Activated CD4-positive, alpha-beta T cell treated with anti-CD3 and anti-CD28 coated beads for 4 hours (primary cell): Measurements from ENCODE around the gene RNF44.

Source experiments
- DNase-seq, 2 donors: peaks; one replicate each; pipeline ENCODE4 v3.0.0-alpha.2; 2020

Gene RNF44

GRCh38 chr5:176534640-176535039 lies 2.6 kb downstream of the RNF44 start:
- no peak for DNase-seq

- DNase-seq: peak in 1 of 2 donors; percentile 45
Observed at GRCh38 chr5:176533894-176534611, 3.1 kb downstream of the RNF44 start.

DNA sequence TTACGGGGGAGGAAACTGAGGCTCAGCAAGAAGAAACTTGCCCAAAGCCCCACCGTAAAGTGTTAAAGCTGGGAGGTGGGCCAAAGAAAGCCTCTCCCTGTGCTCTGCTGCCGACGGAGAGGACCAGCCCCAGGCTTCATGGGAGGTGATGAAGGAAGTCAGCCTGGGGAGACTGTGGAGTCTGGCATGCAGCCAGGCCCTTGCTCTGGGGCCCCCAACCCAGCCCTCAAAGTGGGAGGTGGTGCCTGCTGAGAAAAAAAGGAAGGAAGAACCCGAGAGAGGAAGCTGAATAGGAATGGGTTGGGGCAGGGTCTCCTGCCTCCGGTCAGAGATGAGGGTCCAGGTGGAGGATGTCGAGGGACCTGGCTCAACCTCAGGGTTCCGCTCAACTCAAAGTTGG lies 3.8 kb downstream of the RNF44 start:
- no peak for DNase-seq

- no peak for DNase-seq
Observed at GRCh38 chr5:176532795-176533194, 4.4 kb downstream of the RNF44 start.

DNA sequence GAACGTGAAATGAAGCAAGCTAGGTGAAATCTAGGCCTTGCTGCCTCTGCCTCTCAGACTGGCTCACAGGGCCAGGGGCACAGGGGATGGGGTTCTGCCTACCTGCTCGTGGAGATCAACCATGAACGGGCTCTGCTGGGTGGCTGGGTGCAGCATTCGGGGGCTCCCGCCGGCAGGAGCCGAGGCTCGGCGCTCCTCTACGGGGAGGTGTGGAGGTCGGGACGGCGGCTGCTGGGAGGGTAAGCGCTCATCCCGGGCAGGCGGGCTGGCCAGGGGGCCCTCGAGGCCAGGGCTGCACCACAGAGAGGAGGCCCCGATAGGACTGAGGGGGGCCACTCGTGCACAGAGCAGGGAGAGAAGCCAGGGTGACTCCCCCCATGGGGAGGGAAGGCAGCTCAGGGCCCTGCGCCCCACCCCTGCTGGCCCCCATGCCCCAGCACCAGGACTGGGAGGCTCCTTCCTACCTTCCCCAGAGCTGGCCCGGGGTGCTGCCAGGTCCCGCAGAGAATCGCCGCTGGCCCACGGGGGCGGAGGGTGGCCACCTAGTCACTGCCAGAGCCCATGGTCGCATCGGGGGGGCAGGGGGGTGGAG lies 5.2 kb downstream of the RNF44 start:
- DNase-seq: no peak

DNA sequence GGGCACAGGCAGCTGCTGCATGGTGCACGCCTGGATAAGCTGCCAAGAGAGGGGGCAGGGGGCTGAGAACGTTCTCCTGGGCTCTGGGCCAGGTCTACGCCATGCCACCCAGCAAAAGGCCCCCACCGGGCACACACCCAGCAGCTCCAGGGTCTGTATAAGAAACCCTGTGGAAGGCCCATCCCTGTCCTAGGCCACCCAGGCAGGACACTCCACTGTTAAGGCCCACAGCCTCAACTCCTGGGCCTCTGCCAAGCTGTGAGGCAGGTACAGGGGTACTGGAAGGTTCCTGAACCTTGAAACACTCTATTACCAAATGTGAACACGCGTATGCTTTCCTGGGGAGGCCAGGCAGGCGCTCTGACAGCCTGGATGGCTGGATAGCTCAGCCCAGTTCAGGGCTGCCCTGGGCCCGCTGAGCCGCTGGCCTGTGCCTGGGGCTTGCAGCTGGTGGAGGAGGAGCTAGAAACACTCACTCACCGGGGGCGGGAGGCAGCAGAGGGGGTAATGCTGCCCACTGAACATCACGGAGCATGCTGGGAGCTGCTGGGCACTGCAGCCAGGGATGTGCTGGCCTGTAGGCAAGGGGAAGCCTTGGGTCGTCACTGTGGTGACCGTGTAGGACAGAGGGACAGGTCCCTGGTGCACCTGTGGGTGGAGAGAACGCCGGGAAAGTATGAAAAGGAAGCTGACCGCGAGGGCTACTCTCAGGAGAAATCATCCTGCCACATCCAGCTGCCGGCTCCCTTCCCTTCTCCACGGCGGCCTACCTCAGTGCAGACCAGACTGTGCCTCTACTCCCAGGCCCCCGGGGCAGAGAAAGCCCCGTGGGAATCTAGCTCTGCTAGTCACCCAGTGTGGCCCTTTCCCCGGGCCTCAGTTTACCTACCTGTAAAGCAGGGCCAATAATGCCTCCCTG lies 6.0 kb downstream of the RNF44 start:
- no peak for DNase-seq

GRCh38 chr5:176530393-176530982 lies 6.7 kb downstream of the RNF44 start:
- no peak for DNase-seq

GRCh38 chr5:176529741-176530141 lies 7.5 kb downstream of the RNF44 start:
- peak in 1 of 2 donors; percentile 49 for DNase-seq

DNA sequence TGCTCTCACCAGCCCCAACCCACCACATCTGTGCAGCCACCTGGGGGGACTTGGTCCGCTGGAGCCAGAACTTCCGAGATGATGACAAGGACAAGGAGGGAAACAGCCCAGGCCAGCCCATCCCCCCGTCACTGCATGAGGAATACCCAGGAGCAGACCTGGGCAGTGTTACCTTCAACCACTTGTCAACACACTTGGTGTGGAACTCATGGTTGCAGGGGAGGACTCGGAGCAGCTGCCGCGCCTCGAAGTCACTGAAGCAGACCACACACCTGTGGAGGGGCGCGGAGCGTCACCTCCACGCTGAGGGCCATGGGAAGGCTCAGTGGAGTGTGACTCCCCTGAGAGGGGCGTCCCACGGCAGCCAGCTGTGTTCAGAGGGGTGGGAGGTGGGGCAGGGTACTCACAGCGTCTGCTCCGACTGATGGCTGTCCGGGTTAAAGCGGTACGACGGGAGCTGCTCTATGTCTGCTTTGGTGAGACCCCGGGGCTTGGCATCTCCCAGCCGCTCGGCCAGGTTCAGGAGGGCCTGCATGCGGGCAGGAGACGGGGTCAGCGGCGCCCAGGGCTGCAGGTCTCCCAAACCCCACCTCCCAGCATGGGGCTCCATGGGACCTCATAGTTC lies 8.0 kb downstream of the RNF44 start:
- DNase-seq: no peak

- no peak for DNase-seq
Observed at GRCh38 chr5:176528761-176529115, 8.5 kb downstream of the RNF44 start.

- DNase-seq: no peak
Observed at GRCh38 chr5:176528301-176528700, 8.9 kb downstream of the RNF44 start.

DNA sequence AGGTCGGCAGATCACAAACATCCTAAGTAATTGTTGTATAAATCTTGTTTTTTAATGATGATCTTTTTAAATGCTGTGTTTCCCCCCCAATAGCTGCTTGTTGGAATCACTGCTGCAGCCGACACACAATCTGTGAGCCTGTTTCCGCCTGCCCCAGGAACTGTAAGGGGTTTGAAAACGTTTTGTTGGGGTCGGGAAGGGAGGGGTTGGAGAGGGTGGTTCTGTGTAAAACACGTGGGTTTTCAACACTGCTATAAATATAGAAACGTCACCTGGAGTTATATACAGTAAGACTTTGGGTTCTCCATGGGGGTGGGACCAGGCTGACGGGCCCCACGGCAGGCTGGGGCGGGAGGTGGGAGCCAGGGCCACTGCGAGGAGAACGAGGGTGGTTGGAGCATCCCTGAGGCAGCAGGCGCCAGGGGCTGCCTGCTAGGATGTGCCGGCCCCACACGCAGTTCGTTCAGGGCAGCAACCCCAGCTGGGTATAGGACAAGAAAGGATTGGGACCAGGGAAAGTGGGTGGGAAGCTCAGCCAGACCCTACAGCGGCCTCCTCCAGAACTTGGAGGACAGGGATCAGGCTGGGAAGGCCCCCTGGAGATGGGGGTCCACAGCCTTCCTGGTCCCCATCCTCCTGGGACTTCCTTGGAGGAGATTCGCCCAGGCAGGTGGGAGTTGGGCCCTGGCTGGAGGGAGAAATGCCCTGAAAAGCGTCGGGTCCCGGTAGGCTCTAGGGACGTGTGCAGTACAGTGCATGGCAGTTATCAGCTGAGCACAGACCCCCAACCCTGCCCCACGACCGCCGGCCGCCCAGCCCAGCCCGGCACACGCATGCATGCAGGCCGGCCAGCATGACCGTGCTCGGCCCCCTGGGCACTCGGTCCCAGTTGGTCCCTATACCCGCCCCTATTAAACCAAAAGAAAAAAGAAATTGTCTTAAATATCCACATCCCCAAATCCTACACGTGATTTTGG lies 9.7 kb downstream of the RNF44 start:
- DNase-seq: no peak

GRCh38 chr5:176526462-176526861 lies 10.7 kb downstream of the RNF44 start:
- no peak for DNase-seq

DNA sequence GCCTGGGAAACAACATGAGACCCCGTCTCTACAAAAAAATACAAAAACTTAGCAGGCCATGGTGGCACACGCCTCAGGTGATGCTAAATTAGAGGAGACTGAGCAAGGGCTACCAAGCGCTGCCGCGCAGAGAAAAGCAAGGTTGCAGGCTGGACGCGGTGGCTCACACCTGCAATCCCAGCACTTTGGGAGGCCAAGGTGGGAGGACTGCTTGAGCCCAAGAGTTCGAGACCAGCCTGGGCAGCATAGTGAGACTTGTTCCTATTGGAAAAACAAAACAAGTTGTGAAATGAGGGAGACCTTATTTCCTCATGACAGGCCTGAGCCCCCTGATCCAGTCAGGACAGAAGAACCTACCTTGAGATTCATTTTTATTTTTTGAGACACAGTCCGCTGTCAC lies 11.5 kb downstream of the RNF44 start:
- no peak for DNase-seq

- DNase-seq: no peak
Observed at GRCh38 chr5:176524987-176525386, 12.2 kb downstream of the RNF44 start.

- DNase-seq: no peak
Observed at GRCh38 chr5:176524138-176524537, 13.1 kb downstream of the RNF44 start.

GRCh38 chr5:176521699-176522263 lies 15.4 kb downstream of the RNF44 start:
- DNase-seq: no peak

DNA sequence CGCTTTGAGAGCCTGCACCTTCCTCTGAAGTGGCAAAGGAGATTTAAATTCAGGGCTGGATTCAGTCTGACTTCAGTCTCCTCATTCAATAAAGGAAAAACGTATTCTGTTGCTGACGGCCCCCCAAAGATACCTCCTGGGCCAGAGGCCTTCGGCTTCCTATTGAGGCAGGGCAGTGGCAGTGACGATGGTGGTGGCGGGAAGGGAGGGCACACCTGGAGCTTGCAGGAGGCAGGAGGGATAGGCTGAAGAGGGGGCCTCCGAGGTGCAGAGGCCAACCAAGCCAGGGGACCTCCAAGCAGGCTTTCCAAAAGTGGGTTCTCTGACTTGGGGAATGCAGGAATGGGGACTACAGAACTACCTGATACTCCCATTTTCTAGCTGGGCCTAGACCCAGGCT lies 15.9 kb downstream of the RNF44 start:
- no peak for DNase-seq

DNA sequence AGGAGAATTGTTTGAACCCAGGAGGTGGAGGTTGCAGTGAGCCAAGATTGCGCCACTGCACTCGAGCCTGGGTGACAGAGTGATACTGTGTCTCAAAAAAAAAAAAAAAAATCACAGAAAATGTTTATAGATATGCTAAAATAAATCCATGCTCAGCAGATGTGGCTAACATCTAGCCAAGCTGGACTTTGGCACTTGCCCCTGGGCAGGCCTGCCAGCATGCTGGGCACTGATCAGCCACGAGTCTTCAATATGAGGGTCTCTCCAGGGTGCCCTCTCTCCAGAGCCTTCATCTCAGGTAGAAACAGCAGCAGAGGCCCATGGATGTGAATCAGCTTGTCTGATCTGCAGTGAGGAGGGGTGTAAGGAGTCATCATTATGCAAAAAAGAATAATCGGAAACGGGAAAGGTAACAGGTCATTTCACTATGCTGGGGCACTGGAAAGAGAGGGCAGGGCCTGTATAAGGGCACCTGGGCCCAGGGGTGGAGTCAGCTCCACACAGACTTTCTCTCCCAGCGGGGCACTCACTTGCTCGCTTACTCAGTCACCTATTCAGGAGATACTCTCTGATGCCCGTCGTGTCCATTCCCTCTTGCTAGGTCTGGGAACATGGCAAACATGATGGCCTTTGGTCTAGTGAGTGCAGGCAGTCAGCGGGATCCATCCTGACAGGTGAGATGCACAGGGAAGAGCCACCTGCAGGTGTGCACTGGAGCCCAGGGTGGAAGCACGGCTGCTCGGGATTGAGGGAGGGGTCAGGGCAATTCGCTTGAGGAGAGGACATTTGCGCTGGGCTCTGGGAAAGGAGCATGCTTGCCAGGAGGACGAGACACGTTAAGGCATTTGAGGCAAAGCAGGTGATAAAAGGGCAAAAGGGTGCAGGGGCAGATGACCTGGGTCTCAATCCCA lies 17.1 kb downstream of the RNF44 start:
- no peak for DNase-seq

- no peak for DNase-seq
Observed at GRCh38 chr5:176517053-176517661, 20.0 kb downstream of the RNF44 start.
